MCF 10A (cell line): Measurements from ENCODE around the gene MAP3K10. TPM values are rescaled to one million over a fixed set of nuclear protein-coding genes. Genes with fewer than 3 reads are reported as not detected.

Experiments used
- BruUV-seq: library from RNA; stranded (reverse); fragments of 400-500 nt; replicated peaks from 2 replicates; lab custom pipeline; 2021; lab: Mats Ljungman, UMichigan
- CTCF ChIA-PET: fragments of 300-600 bp; sonication (Branson Sonifier 250); formaldehyde crosslinking; extraction: SDS; loops from one replicate; lab custom pipeline; 2021; ENCODE audit warnings: antibody characterized with exemption, inconsistent platforms; lab: Yijun Ruan, JAX
- POLR2A ChIA-PET: fragments of 300-600, 350-650 bp; sonication (Branson Sonifier 250); formaldehyde crosslinking; extraction: SDS; loops from one replicate; lab custom pipeline; 2020; ENCODE audit warnings: antibody characterized with exemption, inconsistent platforms; lab: Yijun Ruan, JAX
- DNase-seq: peaks from one replicate; pipeline ENCODE4 v3.0.0-alpha.2; 2018; ENCODE audit not compliant: unreplicated experiment
- H3K27ac Mint-ChIP-seq: one replicate; pipeline ENCODE4 v1.8.0; 2022; ENCODE audit warnings: mild to moderate bottlenecking, low read depth, mixed read lengths; ENCODE audit not compliant: unreplicated experiment
- H3K27me3 Mint-ChIP-seq: one replicate; pipeline ENCODE4 v1.8.0; 2022; ENCODE audit warnings: mixed read lengths; ENCODE audit not compliant: insufficient read depth, unreplicated experiment
- H3K36me3 Mint-ChIP-seq: one replicate; pipeline ENCODE4 v1.8.0; 2022; ENCODE audit warnings: mild to moderate bottlenecking, moderate library complexity, mixed read lengths; ENCODE audit not compliant: insufficient read depth, unreplicated experiment
- H3K4me1 Mint-ChIP-seq: one replicate; pipeline ENCODE4 v1.8.0; 2022; ENCODE audit warnings: mixed read lengths; ENCODE audit not compliant: insufficient read depth, unreplicated experiment
- H3K4me3 Mint-ChIP-seq: one replicate; pipeline ENCODE4 v1.8.0; 2022; ENCODE audit warnings: mild to moderate bottlenecking, moderate library complexity, mixed read lengths; ENCODE audit not compliant: unreplicated experiment
- H3K9me3 Mint-ChIP-seq: one replicate; pipeline ENCODE4 v1.8.0; 2022; ENCODE audit warnings: mixed read lengths; ENCODE audit not compliant: unreplicated experiment
- CTCF ChIP-seq: fragments of 200-600 bp; IDR thresholded peaks from one replicate; pipeline ENCODE4 v1.8.0; 2022; ENCODE audit warnings: antibody characterized with exemption, mild to moderate bottlenecking; ENCODE audit not compliant: unreplicated experiment
- intact Hi-C: fragments of 100-400 bp; cut with micrococcal nuclease; formaldehyde crosslinking; loops from 2 replicates; pipeline ENCODE4 v1.14.1; 2022
- total RNA-seq: library from RNA; stranded (reverse); gene quantifications from 2 replicates; pipeline ENCODE4 v1.2.3, GENCODE V29; 2022

The MAP3K10 gene
- total RNA-seq, 1 experiment from 2014 or later: 17.1 TPM

GRCh38 chr19:40245506-40246128 lies 54.4 kb downstream of the MAP3K10 start:
- BruUV-seq: no TSS peak
- Mint-ChIP-seq H3K27ac (no peak overlapping the region), H3K9me3 (no peaks in the 10 kb centered on the region), H3K27me3 (no peaks in the 10 kb centered on the region), H3K4me1 (peaks cover 8% of the 10 kb centered on the region), H3K36me3 (peaks cover 21% of the 10 kb centered on the region), H3K4me3 (no peak overlapping the region)
- intact Hi-C loops: no loop called here
- DNase-seq: no peak
- POLR2A ChIA-PET: no interaction called here
- CTCF ChIA-PET: interaction anchor here (0.6 to 0.7 kb wide), 2 partner anchors 17 to 67 kb away, joined by 3 read pairs; no protein-coding TSS in a partner anchor
- TF ChIP-seq CTCF: no peak

GRCh38 chr19:40246292-40247073 lies 55.3 kb downstream of the MAP3K10 start:
- Mint-ChIP-seq H3K9me3 (no peaks in the 10 kb centered on the region), H3K4me3 (no peak overlapping the region), H3K4me1 (peaks cover 8% of the 10 kb centered on the region), H3K36me3 (peaks cover 15% of the 10 kb centered on the region), H3K27me3 (no peaks in the 10 kb centered on the region), H3K27ac (no peak overlapping the region)
- intact Hi-C loops: no loop called here
- CTCF ChIA-PET: interaction anchor here (0.7 to 0.8 kb wide), 2 partner anchors 27 to 66 kb away, joined by 3 read pairs; no protein-coding TSS in a partner anchor
- no peak for TF ChIP-seq CTCF
- DNase-seq: no peak
- BruUV-seq: no TSS peak
- POLR2A ChIA-PET: interaction anchor here (0.6 to 0.7 kb wide), 2 partner anchors 8 to 31 kb away, joined by 3 read pairs; no protein-coding TSS in a partner anchor

DNA sequence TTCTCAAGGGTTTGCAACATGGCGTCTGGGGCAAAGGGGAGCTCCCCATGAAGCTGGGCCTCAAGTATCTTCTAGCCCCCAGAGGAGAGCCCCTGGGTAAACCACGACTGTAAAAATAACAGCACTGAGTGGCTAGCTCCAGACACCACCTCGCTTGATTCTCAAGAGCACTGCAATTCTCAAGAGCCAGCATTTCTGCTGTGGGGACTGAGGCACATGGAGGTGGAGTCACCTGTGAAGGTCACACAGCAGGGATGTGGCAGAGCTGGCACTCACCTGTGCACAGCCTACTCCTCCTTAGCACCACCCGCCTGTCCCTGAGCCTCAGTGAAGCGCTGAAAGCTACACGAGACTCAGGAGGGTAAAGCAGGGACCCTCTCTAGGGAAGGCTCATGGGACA lies 56.0 kb downstream of the MAP3K10 start:
- no TSS peak for BruUV-seq
- H3K4me1 Mint-ChIP-seq: peaks cover 8% of the 10 kb centered on the region
- CTCF ChIA-PET: interaction anchor here (0.8 kb wide), 1 partner anchor 28 kb away, joined by 3 read pairs; no protein-coding TSS in a partner anchor

More for the DNA sequence above, 56.0 kb downstream of the MAP3K10 start:
- Mint-ChIP-seq H3K27ac (no peak overlapping the region), H3K4me3 (no peak overlapping the region), H3K27me3 (no peaks in the 10 kb centered on the region), H3K9me3 (no peaks in the 10 kb centered on the region), H3K36me3 (peaks cover 16% of the 10 kb centered on the region)
- POLR2A ChIA-PET: interaction anchor here (0.7 kb wide), 1 partner anchor 30 kb away, joined by 3 read pairs; no protein-coding TSS in a partner anchor
- TF ChIP-seq CTCF: no peak
- intact Hi-C loops: no loop called here
- DNase-seq: no peak
